HepG2 (cell line): ENCODE measurements around the gene MBLAC1. TPM values are rescaled to one million over a fixed set of nuclear protein-coding genes. Genes with fewer than 3 reads are reported as not detected.

Source experiments
- ATF2 ChIP-seq: sonication (generic); formaldehyde crosslinking; IDR thresholded peaks from 2 replicates; pipeline ENCODE4 v1.4.0; 2020; ENCODE audit warnings: missing genetic modification reagents
- E2F2 ChIP-seq: sonication (generic); formaldehyde crosslinking; IDR thresholded peaks from 2 replicates; pipeline ENCODE4 v1.4.0; 2020; ENCODE audit warnings: missing genetic modification reagents, borderline replicate concordance
- E2F5 ChIP-seq: sonication (generic); formaldehyde crosslinking; conservative IDR thresholded peaks from 2 replicates; pipeline ENCODE4 v1.4.0; 2020; ENCODE audit warnings: missing genetic modification reagents
- ETV6 ChIP-seq: sonication (generic); formaldehyde crosslinking; conservative IDR thresholded peaks from 2 replicates; pipeline ENCODE4 v1.4.0; 2020; ENCODE audit warnings: missing genetic modification reagents
- KLF6 ChIP-seq: IDR thresholded peaks from 2 replicates; pipeline ENCODE4 v1.8.0; 2016; ENCODE audit warnings: missing biosample characterization, missing genetic modification reagents
- MBD4 ChIP-seq: IDR thresholded peaks from 2 replicates; pipeline ENCODE4 v1.6.1; 2012; ENCODE audit warnings: low read length, inconsistent platforms, borderline replicate concordance
- PLSCR1 ChIP-seq: sonication (generic); formaldehyde crosslinking; IDR thresholded peaks from 2 replicates; pipeline ENCODE4 v1.5.0; 2020; ENCODE audit warnings: missing genetic modification reagents, mild to moderate bottlenecking, borderline replicate concordance
- PRMT3 ChIP-seq: sonication (generic); formaldehyde crosslinking; IDR thresholded peaks from 2 replicates; pipeline ENCODE4 v1.8.1; 2022; ENCODE audit warnings: low read depth, mild to moderate bottlenecking, moderate library complexity, missing genetic modification reagents, borderline replicate concordance
- RFX3 ChIP-seq: IDR thresholded peaks from 2 replicates; pipeline ENCODE4 v1.6.1; 2016; ENCODE audit warnings: missing biosample characterization, missing genetic modification reagents
- RFX5 ChIP-seq: IDR thresholded peaks from 2 replicates; pipeline ENCODE4 v1.6.1; 2011; ENCODE audit warnings: low read depth, low read length, improper control_type of control experiment
- SNAI1 ChIP-seq: sonication (generic); formaldehyde crosslinking; IDR thresholded peaks from 2 replicates; pipeline ENCODE4 v1.5.0; 2020; ENCODE audit warnings: mild to moderate bottlenecking, missing genetic modification reagents, borderline replicate concordance
- ZFY ChIP-seq: sonication (generic); formaldehyde crosslinking; IDR thresholded peaks from 2 replicates; pipeline ENCODE4 v1.4.0; 2020; ENCODE audit warnings: missing genetic modification reagents
- ZMAT5 ChIP-seq: sonication (generic); formaldehyde crosslinking; IDR thresholded peaks from 2 replicates; pipeline ENCODE4 v1.5.0; 2020; ENCODE audit warnings: mild to moderate bottlenecking, low read depth, missing genetic modification reagents, borderline replicate concordance
- ZNF263 ChIP-seq: sonication (generic); formaldehyde crosslinking; IDR thresholded peaks from 2 replicates; pipeline ENCODE4 v1.4.0; 2020; ENCODE audit warnings: missing genetic modification reagents
- ZNF598 ChIP-seq: sonication (generic); formaldehyde crosslinking; IDR thresholded peaks from 2 replicates; pipeline ENCODE4 v1.5.1; 2020; ENCODE audit warnings: mild to moderate bottlenecking, missing genetic modification reagents, borderline replicate concordance
- ZNF747 ChIP-seq: sonication (generic); formaldehyde crosslinking; IDR thresholded peaks from 2 replicates; pipeline ENCODE4 v1.8.1; 2023; ENCODE audit warnings: missing genetic modification reagents, mild to moderate bottlenecking, borderline replicate concordance
- polyA plus RNA-seq, 8 experiments: library from polyadenylated mRNA; depleted of rRNA in 3 of 8; stranded (reverse) in 7 of 8; unstranded in 1 of 8; fragments of >200 nt; fragmentation: Illumina TruSeq in 4 of 8; extraction: Trizol in 4 of 8; gene quantifications; 2 replicates each; pipeline versions ENCODE4 v1.2.1 to v1.2.3, GENCODE V29; 2011 to 2016; ENCODE audit warnings: low read depth in 4 of 8, missing spikeins in 1 of 8, mixed read lengths in 1 of 8; ENCODE audit not compliant: insufficient read depth in 1 of 8
- total RNA-seq, 5 experiments: library from RNA; depleted of rRNA; stranded (reverse); fragments of >200 nt; fragmentation: Illumina TruSeq; extraction: Trizol; gene quantifications; 2 replicates each; pipeline ENCODE4 v1.2.3, GENCODE V29; 2016; ENCODE audit warnings: low read depth in 1 of 5
- TF ChIP-seq, protein P1 (sequence below): fragments of 450-650 bp; IDR thresholded peaks from 2 replicates; pipeline ENCODE4 v1.6.1; 2017
- TF ChIP-seq, protein P2 (sequence below): sonication (generic); formaldehyde crosslinking; IDR thresholded peaks from 2 replicates; pipeline ENCODE4 v1.5.1; 2020; ENCODE audit warnings: mild to moderate bottlenecking, moderate library complexity, missing genetic modification reagents

The MBLAC1 gene
- total and polyA plus RNA-seq, 2 of the 13 experiments (the other 11 are each of a cell fraction or from before 2014, with no cell fraction given), result 0.79 to 2.1 TPM

DNA sequence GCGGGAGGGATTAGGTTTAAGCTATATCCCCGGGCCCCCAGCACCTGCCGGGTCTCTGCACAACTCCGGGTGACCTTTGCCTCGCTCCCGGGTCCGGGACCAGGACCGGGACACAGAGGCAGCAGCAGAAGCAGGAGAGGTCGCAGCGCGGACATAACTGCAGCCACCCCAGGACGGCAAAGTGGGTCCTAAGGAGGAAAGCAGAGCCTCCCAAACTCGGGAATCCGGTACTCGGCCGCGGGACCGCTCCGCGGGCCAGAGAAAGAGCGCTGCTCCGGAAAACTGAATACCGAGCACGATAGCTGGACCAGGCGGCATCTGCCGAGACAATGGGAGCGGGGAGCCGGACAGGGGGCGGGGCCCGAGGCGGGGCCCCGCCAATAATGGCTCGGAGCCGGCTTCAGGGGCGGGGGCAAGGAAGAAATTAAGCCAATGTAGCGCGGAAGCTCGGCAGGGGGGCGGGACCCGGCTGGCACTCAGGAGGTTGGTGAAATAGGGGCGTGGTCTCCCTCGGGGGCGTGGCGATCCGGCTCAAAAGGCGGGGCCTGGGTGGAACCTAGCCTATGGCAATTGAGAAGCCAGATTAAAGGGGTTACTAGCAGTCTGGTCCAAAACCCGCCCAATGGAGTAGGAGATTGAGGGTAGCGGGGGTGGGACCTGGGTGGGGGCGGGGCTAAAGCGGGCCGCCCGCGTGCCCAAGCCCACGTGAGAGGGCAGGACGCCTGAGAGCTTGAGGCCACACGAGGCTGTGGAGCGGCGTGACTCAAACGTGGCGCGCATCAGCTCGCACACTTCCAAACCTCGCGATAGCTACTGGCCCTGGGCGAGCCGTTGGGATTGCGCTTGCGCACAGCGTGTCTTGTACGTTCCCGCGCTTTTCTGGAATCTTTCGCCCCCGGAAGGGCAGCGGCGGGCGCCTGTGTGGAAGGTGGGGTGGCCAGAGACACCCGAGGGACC, 50.6 kb downstream of the MBLAC1 start, which contains the start of the genes GPC2 and STAG3 (continued):
- TF ChIP-seq PRMT3 (CRISPR knock-in tag) (no peak), PLSCR1 (CRISPR knock-in tag) (no peak), MBD4 (no peak), SNAI1 (CRISPR knock-in tag) (no peak), E2F2 (CRISPR knock-in tag) (no peak), ZNF747 (CRISPR knock-in tag) (no peak), RFX5 (no peak), ZMAT5 (CRISPR knock-in tag) (no peak), E2F5 (CRISPR knock-in tag) (no peak), KLF6 (CRISPR knock-in tag) (no peak), RFX3 (CRISPR knock-in tag) (no peak), ZFY (CRISPR knock-in tag) (peak; percentile 20; the same call in 1 of the 2 replicates), ATF2 (no peak), ETV6 (CRISPR knock-in tag) (0 out of 2 replicates have a peak, but pooled peaks have one; percentile 34), ZNF263 (CRISPR knock-in tag) (no peak), ZNF598 (no peak)
- TF ChIP-seq, protein P1, sequence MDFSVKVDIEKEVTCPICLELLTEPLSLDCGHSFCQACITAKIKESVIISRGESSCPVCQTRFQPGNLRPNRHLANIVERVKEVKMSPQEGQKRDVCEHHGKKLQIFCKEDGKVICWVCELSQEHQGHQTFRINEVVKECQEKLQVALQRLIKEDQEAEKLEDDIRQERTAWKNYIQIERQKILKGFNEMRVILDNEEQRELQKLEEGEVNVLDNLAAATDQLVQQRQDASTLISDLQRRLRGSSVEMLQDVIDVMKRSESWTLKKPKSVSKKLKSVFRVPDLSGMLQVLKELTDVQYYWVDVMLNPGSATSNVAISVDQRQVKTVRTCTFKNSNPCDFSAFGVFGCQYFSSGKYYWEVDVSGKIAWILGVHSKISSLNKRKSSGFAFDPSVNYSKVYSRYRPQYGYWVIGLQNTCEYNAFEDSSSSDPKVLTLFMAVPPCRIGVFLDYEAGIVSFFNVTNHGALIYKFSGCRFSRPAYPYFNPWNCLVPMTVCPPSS, result no peak
- TF ChIP-seq, protein P2, sequence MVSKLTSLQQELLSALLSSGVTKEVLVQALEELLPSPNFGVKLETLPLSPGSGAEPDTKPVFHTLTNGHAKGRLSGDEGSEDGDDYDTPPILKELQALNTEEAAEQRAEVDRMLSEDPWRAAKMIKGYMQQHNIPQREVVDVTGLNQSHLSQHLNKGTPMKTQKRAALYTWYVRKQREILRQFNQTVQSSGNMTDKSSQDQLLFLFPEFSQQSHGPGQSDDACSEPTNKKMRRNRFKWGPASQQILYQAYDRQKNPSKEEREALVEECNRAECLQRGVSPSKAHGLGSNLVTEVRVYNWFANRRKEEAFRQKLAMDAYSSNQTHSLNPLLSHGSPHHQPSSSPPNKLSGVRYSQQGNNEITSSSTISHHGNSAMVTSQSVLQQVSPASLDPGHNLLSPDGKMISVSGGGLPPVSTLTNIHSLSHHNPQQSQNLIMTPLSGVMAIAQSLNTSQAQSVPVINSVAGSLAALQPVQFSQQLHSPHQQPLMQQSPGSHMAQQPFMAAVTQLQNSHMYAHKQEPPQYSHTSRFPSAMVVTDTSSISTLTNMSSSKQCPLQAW (CRISPR knock-in tag), result no peak
